HS-5 (cell line): ENCODE results near the gene STK4.
A peak's percentile ranks its signal among the peaks of the same experiment; 100 is the strongest.
"Not testable (repeated sequence)": the region's sequence is repeated elsewhere in the genome, so short reads cannot be mapped to it uniquely, and the experiment has no call there.

Source experiments
- DNase-seq: peaks from one replicate; pipeline ENCODE4 v3.0.0-alpha.2; 2012; ENCODE audit warnings: low read depth

The STK4 gene

GRCh38 chr20:44988631-44989171 is 22.4 kb downstream of the STK4 start:
- DNase-seq, result no peak

- DNase-seq, result no peak
Observed at GRCh38 chr20:44990425-44990824, 24.1 kb downstream of the STK4 start.

GRCh38 chr20:44990957-44991356 is 24.6 kb downstream of the STK4 start:
- no peak for DNase-seq

GRCh38 chr20:44993343-44993742 is 27.0 kb downstream of the STK4 start:
- DNase-seq, result no peak

- DNase-seq, result no peak
Observed at GRCh38 chr20:44997171-44997570, 30.9 kb downstream of the STK4 start.

- no peak for DNase-seq
Observed at GRCh38 chr20:44997668-44998067, 31.4 kb downstream of the STK4 start.

- DNase-seq, result no peak
Observed at GRCh38 chr20:45008521-45009049, 42.3 kb downstream of the STK4 start.

- DNase-seq, result peak; percentile 63
Observed at GRCh38 chr20:45010399-45010828, 44.1 kb downstream of the STK4 start.

GRCh38 chr20:45011108-45011526 is 44.8 kb downstream of the STK4 start:
- peak; percentile 68 for DNase-seq

- peak; percentile 82 for DNase-seq
Observed at GRCh38 chr20:45012682-45013302, 46.5 kb downstream of the STK4 start.

- DNase-seq, result not testable (repeated sequence)
Observed at GRCh38 chr20:45014131-45014530, 47.8 kb downstream of the STK4 start.

GRCh38 chr20:45014671-45015415 is 48.5 kb downstream of the STK4 start:
- DNase-seq, result peak; percentile 85

- no peak for DNase-seq
Observed at GRCh38 chr20:45016089-45016671, 49.9 kb downstream of the STK4 start.

- no peak for DNase-seq
Observed at GRCh38 chr20:45017281-45017680, 51.0 kb downstream of the STK4 start.

- DNase-seq, result no peak
Observed at GRCh38 chr20:45017857-45018256, 51.5 kb downstream of the STK4 start.

- DNase-seq, result no peak
Observed at GRCh38 chr20:45019027-45019761, 52.9 kb downstream of the STK4 start.

- DNase-seq, result no peak
Observed at GRCh38 chr20:45019762-45020123, 53.4 kb downstream of the STK4 start.

- DNase-seq, result no peak
Observed at GRCh38 chr20:45020236-45020886, 54.0 kb downstream of the STK4 start.

- DNase-seq, result no peak
Observed at GRCh38 chr20:45021631-45022030, 55.3 kb downstream of the STK4 start.

GRCh38 chr20:45023140-45023539 is 56.8 kb downstream of the STK4 start:
- not testable (repeated sequence) for DNase-seq

- no peak for DNase-seq
Observed at GRCh38 chr20:45028424-45029136, 62.3 kb downstream of the STK4 start.
